ENCODE results near the gene MYO1G. TPM values are rescaled to one million over a fixed set of nuclear protein-coding genes. Genes with fewer than 3 reads are reported as not detected.

Gene MYO1G
- total and polyA plus RNA-seq, 4 donors = 11.9 to 76.8 (median 33.2) TPM

DNA sequence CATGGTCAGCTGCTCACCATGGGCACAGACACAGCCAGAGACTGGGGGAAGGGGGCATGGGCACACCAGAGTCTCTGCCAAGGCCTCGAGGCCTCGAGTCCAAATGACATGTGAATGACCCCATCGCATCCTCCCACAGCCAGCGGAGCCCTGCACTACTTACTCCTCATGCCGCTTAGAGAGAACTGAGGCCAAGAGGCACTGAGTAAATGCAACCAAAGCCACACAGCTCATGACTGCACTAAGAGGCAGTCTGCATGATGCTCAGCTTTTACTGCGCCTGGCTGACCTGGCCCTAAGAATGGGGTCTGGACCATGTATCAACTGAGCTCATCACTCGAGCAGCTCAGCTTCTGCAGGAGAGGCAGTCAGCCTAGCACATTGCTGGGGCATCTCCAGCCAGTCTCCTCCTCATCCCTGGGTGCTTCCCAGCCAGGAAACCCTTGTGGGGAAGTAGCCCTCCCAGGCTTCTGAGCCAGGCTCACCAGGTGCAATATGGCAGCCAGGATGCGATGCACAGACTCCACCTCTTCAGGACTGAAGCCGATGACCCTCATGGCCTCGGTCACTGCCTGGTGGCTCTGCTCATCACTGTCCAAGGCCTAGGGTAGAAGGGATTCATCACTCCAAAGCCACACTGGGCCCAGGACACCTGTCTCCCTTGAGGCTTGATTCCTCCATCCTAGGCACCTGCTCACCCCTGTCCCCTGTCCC lies 7.5 kb downstream of the MYO1G start:
- no peak overlapping the region for H3K4me3 ChIP-seq
- no peaks in the 10 kb centered on the region for H3K9me3 ChIP-seq (ENCODE audit: control insufficient read depth in 4 of 4, insufficient read depth in 3 of 4, low read length in 3 of 4)
- H3K36me3 ChIP-seq (ENCODE audit: control insufficient read depth in 4 of 4, insufficient read depth in 4 of 4, low read length in 4 of 4) = peaks cover 0 to 22% (median 0%) of the 10 kb centered on the region in 4 donors
- WGBS, 2 donors = 89 to 92% methylated on average over 10 of the region's 10 CpGs
- no peak overlapping the region for H3K9ac ChIP-seq (ENCODE audit: insufficient read depth in 1 of 2, low read length in 2 of 2)
- no peaks in the 10 kb centered on the region for H3K27me3 ChIP-seq (ENCODE audit: control insufficient read depth in 3 of 3, insufficient read depth in 3 of 3, low read length in 2 of 3)
- no peak for DNase-seq
- no peak overlapping the region for H3K27ac ChIP-seq (ENCODE audit: low read depth in 1 of 2, low read length in 1 of 2)
- no peak for ATAC-seq (ENCODE audit: insufficient read depth, low FRiP score)
- TF ChIP-seq, protein P1, sequence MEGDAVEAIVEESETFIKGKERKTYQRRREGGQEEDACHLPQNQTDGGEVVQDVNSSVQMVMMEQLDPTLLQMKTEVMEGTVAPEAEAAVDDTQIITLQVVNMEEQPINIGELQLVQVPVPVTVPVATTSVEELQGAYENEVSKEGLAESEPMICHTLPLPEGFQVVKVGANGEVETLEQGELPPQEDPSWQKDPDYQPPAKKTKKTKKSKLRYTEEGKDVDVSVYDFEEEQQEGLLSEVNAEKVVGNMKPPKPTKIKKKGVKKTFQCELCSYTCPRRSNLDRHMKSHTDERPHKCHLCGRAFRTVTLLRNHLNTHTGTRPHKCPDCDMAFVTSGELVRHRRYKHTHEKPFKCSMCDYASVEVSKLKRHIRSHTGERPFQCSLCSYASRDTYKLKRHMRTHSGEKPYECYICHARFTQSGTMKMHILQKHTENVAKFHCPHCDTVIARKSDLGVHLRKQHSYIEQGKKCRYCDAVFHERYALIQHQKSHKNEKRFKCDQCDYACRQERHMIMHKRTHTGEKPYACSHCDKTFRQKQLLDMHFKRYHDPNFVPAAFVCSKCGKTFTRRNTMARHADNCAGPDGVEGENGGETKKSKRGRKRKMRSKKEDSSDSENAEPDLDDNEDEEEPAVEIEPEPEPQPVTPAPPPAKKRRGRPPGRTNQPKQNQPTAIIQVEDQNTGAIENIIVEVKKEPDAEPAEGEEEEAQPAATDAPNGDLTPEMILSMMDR (IDR thresholded peaks at IDR 0.05; ENCODE audit: control extremely low read depth, extremely low read depth) = no peak
- H3K4me1 ChIP-seq (ENCODE audit: control insufficient read depth in 5 of 5, insufficient read depth in 5 of 5, low read length in 5 of 5) = peaks cover 0 to 4% (median 0%) of the 10 kb centered on the region in 5 donors

DNA sequence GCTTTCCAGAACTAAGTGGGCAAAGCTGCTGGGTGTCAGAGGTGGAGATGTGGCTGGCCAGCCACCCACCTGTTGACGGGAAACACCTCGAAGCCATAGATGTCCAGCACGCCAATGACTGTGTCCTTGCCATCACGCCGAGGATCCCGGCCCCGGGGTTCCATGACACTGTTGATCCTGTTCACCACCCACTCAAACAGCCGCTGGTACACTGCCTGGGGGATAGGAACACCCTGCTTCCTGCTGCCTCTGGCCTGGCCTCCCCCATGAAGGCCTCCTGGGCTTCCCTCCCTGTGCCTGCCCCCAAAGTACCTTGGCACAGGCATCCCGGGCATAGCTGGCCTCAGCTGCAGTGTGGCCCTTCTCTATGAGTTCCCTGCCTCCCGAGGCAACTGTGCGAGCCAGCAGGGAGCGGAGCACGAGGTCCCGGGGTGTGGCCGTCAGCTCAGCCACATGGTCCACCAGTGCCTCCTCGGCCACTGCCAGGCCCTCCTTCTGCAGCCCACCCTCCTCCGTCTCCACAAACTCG lies 8.2 kb downstream of the MYO1G start:
- Histone ChIP-seq H3K9me3 (ENCODE audit: control insufficient read depth in 4 of 4, insufficient read depth in 3 of 4, low read length in 3 of 4) (no peaks in the 10 kb centered on the region), H3K36me3 (ENCODE audit: control insufficient read depth in 4 of 4, insufficient read depth in 4 of 4, low read length in 4 of 4) (peaks cover 0 to 15% (median 0%) of the 10 kb centered on the region in 4 donors), H3K27ac (ENCODE audit: low read depth in 1 of 2, low read length in 1 of 2) (no peak overlapping the region), H3K9ac (ENCODE audit: insufficient read depth in 1 of 2, low read length in 2 of 2) (no peak overlapping the region), H3K4me1 (ENCODE audit: control insufficient read depth in 5 of 5, insufficient read depth in 5 of 5, low read length in 5 of 5) (no peaks in the 10 kb centered on the region), H3K4me3 (no peak overlapping the region), H3K27me3 (ENCODE audit: control insufficient read depth in 3 of 3, insufficient read depth in 3 of 3, low read length in 2 of 3) (no peaks in the 10 kb centered on the region)
- WGBS, 2 donors = 91 to 92% methylated on average over 18 of the region's 18 CpGs
- no peak for DNase-seq
- ATAC-seq (ENCODE audit: insufficient read depth, low FRiP score) = no peak
- TF ChIP-seq, protein P1 (IDR thresholded peaks at IDR 0.05; ENCODE audit: control extremely low read depth, extremely low read depth) = no peak

DNA sequence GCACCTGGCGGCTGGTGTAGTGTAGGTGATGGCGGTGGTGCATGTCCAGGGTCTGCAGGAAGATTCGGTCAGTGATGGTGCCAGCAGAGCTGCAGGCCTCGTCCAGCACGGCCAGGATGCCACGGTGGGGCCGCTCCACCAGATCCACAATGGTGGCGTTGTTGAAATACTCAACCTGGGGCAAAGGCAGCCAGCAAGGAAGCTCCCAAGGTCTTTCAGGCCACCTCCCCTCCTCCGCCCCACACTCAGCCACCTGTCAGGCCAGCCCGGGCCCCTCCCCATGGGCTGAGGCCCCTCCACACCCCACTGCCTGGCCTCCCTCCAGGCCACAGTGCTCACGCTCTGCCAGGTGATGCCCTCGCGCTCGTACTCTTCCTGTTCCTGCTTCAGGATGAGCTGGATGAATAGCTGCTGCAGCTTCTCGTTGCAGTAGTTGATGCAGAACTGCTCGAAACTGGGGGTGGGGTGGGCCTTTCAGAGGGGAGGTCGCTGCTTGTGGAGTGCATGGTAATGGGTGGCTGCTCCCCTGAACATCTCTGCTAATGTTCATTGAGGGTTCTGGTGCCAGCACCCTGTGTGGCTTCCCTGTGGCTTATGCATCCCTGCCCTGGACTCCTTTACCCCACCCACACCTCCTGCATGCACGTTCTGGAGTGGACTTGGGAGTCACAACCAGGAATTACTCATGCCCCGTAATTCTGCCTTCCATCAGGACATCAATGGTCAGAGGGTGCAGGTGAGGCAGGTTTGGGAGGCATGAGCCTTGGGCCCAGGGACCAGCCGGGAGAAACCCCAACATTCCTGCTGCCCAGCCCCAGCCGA lies 8.9 kb downstream of the MYO1G start:
- Histone ChIP-seq H3K36me3 (ENCODE audit: control insufficient read depth in 4 of 4, insufficient read depth in 4 of 4, low read length in 4 of 4) (peaks cover 0 to 12% (median 0%) of the 10 kb centered on the region in 4 donors), H3K27me3 (ENCODE audit: control insufficient read depth in 3 of 3, insufficient read depth in 3 of 3, low read length in 2 of 3) (no peaks in the 10 kb centered on the region), H3K9ac (ENCODE audit: insufficient read depth in 1 of 2, low read length in 2 of 2) (no peak overlapping the region), H3K4me1 (ENCODE audit: control insufficient read depth in 5 of 5, insufficient read depth in 5 of 5, low read length in 5 of 5) (no peaks in the 10 kb centered on the region), H3K9me3 (ENCODE audit: control insufficient read depth in 4 of 4, insufficient read depth in 3 of 4, low read length in 3 of 4) (no peaks in the 10 kb centered on the region), H3K4me3 (no peak overlapping the region), H3K27ac (ENCODE audit: low read depth in 1 of 2, low read length in 1 of 2) (no peak overlapping the region)
- TF ChIP-seq, protein P1 (IDR thresholded peaks at IDR 0.05; ENCODE audit: control extremely low read depth, extremely low read depth) = no peak
- 80 to 81% methylated on average over 19 to 21 of the region's 21 CpGs for WGBS, 2 donors
- DNase-seq (no peak), ATAC-seq (ENCODE audit: insufficient read depth, low FRiP score) (no peak)

Measured in lung (tissue), 12 donors.